Activated T-cell treated with anti-CD3 and anti-CD28 coated beads, Interleukin-2, amount 50 U/mL, for 24 hours (primary cell): ENCODE measurements around the gene GRIP1.

Source experiments
- DNase-seq: peaks from one replicate; pipeline ENCODE4 v3.0.0-alpha.2; 2020
- H3K27ac Mint-ChIP-seq: 2 replicates; pipeline ENCODE4 v1.8.0; 2020; ENCODE audit warnings: mild to moderate bottlenecking, mixed read lengths
- H3K27me3 Mint-ChIP-seq: 2 replicates; pipeline ENCODE4 v1.8.0; 2020; ENCODE audit warnings: mixed read lengths
- H3K36me3 Mint-ChIP-seq: 2 replicates; pipeline ENCODE4 v1.8.0; 2020; ENCODE audit warnings: low read depth, mixed read lengths
- H3K4me1 Mint-ChIP-seq: 2 replicates; pipeline ENCODE4 v1.8.0; 2020; ENCODE audit warnings: low read depth, mixed read lengths
- H3K4me3 Mint-ChIP-seq: 2 replicates; pipeline ENCODE4 v1.8.0; 2020; ENCODE audit warnings: mild to moderate bottlenecking, moderate library complexity, mixed read lengths
- H3K9me3 Mint-ChIP-seq: 2 replicates; pipeline ENCODE4 v1.8.0; 2020; ENCODE audit warnings: mixed read lengths

GRIP1 gene

GRCh38 chr12:66638666-66639065, 40.2 kb downstream of the GRIP1 start:
- no peak for DNase-seq
- H3K4me1 Mint-ChIP-seq: no peaks in the 10 kb centered on the region
- H3K9me3 Mint-ChIP-seq: no peaks in the 10 kb centered on the region
- no peaks in the 10 kb centered on the region for H3K36me3 Mint-ChIP-seq
- H3K27ac Mint-ChIP-seq: no peak overlapping the region
- H3K4me3 Mint-ChIP-seq: no peak overlapping the region
- H3K27me3 Mint-ChIP-seq: peaks cover 8% of the 10 kb centered on the region

GRCh38 chr12:66637699-66638301, 41.1 kb downstream of the GRIP1 start:
- Mint-ChIP-seq H3K27ac (no peak overlapping the region), H3K27me3 (peaks cover 11% of the 10 kb centered on the region)

GRCh38 chr12:66636771-66637170, 42.1 kb downstream of the GRIP1 start:
- no peaks in the 10 kb centered on the region for H3K4me1 Mint-ChIP-seq
- H3K27ac Mint-ChIP-seq: no peak overlapping the region
- H3K9me3 Mint-ChIP-seq: no peaks in the 10 kb centered on the region
- no peaks in the 10 kb centered on the region for H3K36me3 Mint-ChIP-seq
- no peak for DNase-seq
- H3K4me3 Mint-ChIP-seq: no peak overlapping the region
- H3K27me3 Mint-ChIP-seq: peaks cover 11% of the 10 kb centered on the region

More at GRCh38 chr12:66637699-66638301, 41.1 kb downstream of the GRIP1 start:
- Mint-ChIP-seq H3K9me3 (no peaks in the 10 kb centered on the region), H3K36me3 (no peaks in the 10 kb centered on the region), H3K4me3 (no peak overlapping the region), H3K4me1 (no peaks in the 10 kb centered on the region)
- DNase-seq: no peak

- no peaks in the 10 kb centered on the region for H3K9me3 Mint-ChIP-seq
- DNase-seq: no peak
- H3K4me1 Mint-ChIP-seq: no peaks in the 10 kb centered on the region
- H3K36me3 Mint-ChIP-seq: no peaks in the 10 kb centered on the region
- H3K27ac Mint-ChIP-seq: no peak overlapping the region
- H3K27me3 Mint-ChIP-seq: peaks cover 20% of the 10 kb centered on the region
- no peak overlapping the region for H3K4me3 Mint-ChIP-seq
Observed at GRCh38 chr12:66633676-66634075, 45.2 kb downstream of the GRIP1 start.

- Mint-ChIP-seq H3K36me3 (no peaks in the 10 kb centered on the region), H3K4me1 (no peaks in the 10 kb centered on the region), H3K9me3 (no peaks in the 10 kb centered on the region), H3K27me3 (peaks cover 19% of the 10 kb centered on the region), H3K4me3 (no peak overlapping the region), H3K27ac (no peak overlapping the region)
- no peak for DNase-seq
Observed at GRCh38 chr12:66629138-66629870, 49.6 kb downstream of the GRIP1 start.

GRCh38 chr12:66627988-66628317, 50.9 kb downstream of the GRIP1 start:
- DNase-seq: no peak
- no peaks in the 10 kb centered on the region for H3K36me3 Mint-ChIP-seq
- H3K27ac Mint-ChIP-seq: no peak overlapping the region
- H3K4me3 Mint-ChIP-seq: no peak overlapping the region
- no peaks in the 10 kb centered on the region for H3K9me3 Mint-ChIP-seq
- no peaks in the 10 kb centered on the region for H3K4me1 Mint-ChIP-seq
- peaks cover 11% of the 10 kb centered on the region for H3K27me3 Mint-ChIP-seq

GRCh38 chr12:66627270-66627987, 51.4 kb downstream of the GRIP1 start:
- no peak for DNase-seq
- H3K27ac Mint-ChIP-seq: no peak overlapping the region
- no peaks in the 10 kb centered on the region for H3K4me1 Mint-ChIP-seq
- peaks cover 11% of the 10 kb centered on the region for H3K27me3 Mint-ChIP-seq
- H3K9me3 Mint-ChIP-seq: no peaks in the 10 kb centered on the region
- no peak overlapping the region for H3K4me3 Mint-ChIP-seq
- no peaks in the 10 kb centered on the region for H3K36me3 Mint-ChIP-seq

GRCh38 chr12:66624806-66625205, 54.1 kb downstream of the GRIP1 start:
- no peaks in the 10 kb centered on the region for H3K4me1 Mint-ChIP-seq
- DNase-seq: no peak
- H3K4me3 Mint-ChIP-seq: no peak overlapping the region
- peaks cover 5% of the 10 kb centered on the region for H3K27me3 Mint-ChIP-seq
- no peaks in the 10 kb centered on the region for H3K9me3 Mint-ChIP-seq
- no peaks in the 10 kb centered on the region for H3K36me3 Mint-ChIP-seq
- no peak overlapping the region for H3K27ac Mint-ChIP-seq

GRCh38 chr12:66623455-66623854, 55.4 kb downstream of the GRIP1 start:
- Mint-ChIP-seq H3K36me3 (no peaks in the 10 kb centered on the region), H3K27ac (no peak overlapping the region), H3K9me3 (no peaks in the 10 kb centered on the region), H3K4me3 (no peak overlapping the region), H3K4me1 (no peaks in the 10 kb centered on the region), H3K27me3 (peaks cover 2% of the 10 kb centered on the region)
- DNase-seq: no peak

- DNase-seq: no peak
- Mint-ChIP-seq H3K4me3 (no peak overlapping the region), H3K4me1 (peaks cover 3% of the 10 kb centered on the region), H3K9me3 (no peaks in the 10 kb centered on the region), H3K27me3 (peaks cover 5% of the 10 kb centered on the region), H3K36me3 (no peaks in the 10 kb centered on the region), H3K27ac (no peak overlapping the region)
Observed at GRCh38 chr12:66620688-66621087, 58.2 kb downstream of the GRIP1 start.

GRCh38 chr12:66620026-66620425, 58.9 kb downstream of the GRIP1 start:
- Mint-ChIP-seq H3K27me3 (peaks cover 3% of the 10 kb centered on the region), H3K36me3 (no peaks in the 10 kb centered on the region), H3K9me3 (no peaks in the 10 kb centered on the region), H3K4me1 (peaks cover 3% of the 10 kb centered on the region), H3K4me3 (no peak overlapping the region), H3K27ac (no peak overlapping the region)
- DNase-seq: no peak

- H3K36me3 Mint-ChIP-seq: no peaks in the 10 kb centered on the region
- H3K27ac Mint-ChIP-seq: no peak overlapping the region
- no peaks in the 10 kb centered on the region for H3K9me3 Mint-ChIP-seq
- H3K4me1 Mint-ChIP-seq: peaks cover 3% of the 10 kb centered on the region
- DNase-seq: no peak
- peaks cover 3% of the 10 kb centered on the region for H3K27me3 Mint-ChIP-seq
- no peak overlapping the region for H3K4me3 Mint-ChIP-seq
Observed at GRCh38 chr12:66617991-66618390, 60.9 kb downstream of the GRIP1 start.

- Mint-ChIP-seq H3K9me3 (no peaks in the 10 kb centered on the region), H3K36me3 (no peaks in the 10 kb centered on the region), H3K27me3 (peaks cover 3% of the 10 kb centered on the region), H3K4me1 (peaks cover 3% of the 10 kb centered on the region), H3K4me3 (no peak overlapping the region), H3K27ac (no peak overlapping the region)
- DNase-seq: no peak
Observed at GRCh38 chr12:66612090-66612775, 66.6 kb downstream of the GRIP1 start.

GRCh38 chr12:66607147-66607546, 71.7 kb downstream of the GRIP1 start:
- no peak overlapping the region for H3K27ac Mint-ChIP-seq
- no peak overlapping the region for H3K4me3 Mint-ChIP-seq
- no peaks in the 10 kb centered on the region for H3K4me1 Mint-ChIP-seq
- DNase-seq: no peak
- no peaks in the 10 kb centered on the region for H3K36me3 Mint-ChIP-seq
- H3K9me3 Mint-ChIP-seq: no peaks in the 10 kb centered on the region
- peaks cover 11% of the 10 kb centered on the region for H3K27me3 Mint-ChIP-seq

- H3K4me3 Mint-ChIP-seq: no peak overlapping the region
- H3K36me3 Mint-ChIP-seq: no peaks in the 10 kb centered on the region
- H3K27me3 Mint-ChIP-seq: peaks cover 13% of the 10 kb centered on the region
- H3K9me3 Mint-ChIP-seq: no peaks in the 10 kb centered on the region
- no peak overlapping the region for H3K27ac Mint-ChIP-seq
- no peak for DNase-seq
- no peaks in the 10 kb centered on the region for H3K4me1 Mint-ChIP-seq
Observed at GRCh38 chr12:66605293-66605692, 73.6 kb downstream of the GRIP1 start.
